Activated T-cell treated with anti-CD3 and anti-CD28 coated beads for 24 hours (primary cell): ENCODE data around the gene RAMP2.
"Not testable (repeated sequence)": the region's sequence is repeated elsewhere in the genome, so short reads cannot be mapped to it uniquely, and the experiment has no call there.

ENCODE experiments used
- DNase-seq: peaks from one replicate; pipeline ENCODE4 v3.0.0-alpha.2; 2020; ENCODE audit warnings: low read depth

The RAMP2 gene, protein sequence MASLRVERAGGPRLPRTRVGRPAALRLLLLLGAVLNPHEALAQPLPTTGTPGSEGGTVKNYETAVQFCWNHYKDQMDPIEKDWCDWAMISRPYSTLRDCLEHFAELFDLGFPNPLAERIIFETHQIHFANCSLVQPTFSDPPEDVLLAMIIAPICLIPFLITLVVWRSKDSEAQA

DNA sequence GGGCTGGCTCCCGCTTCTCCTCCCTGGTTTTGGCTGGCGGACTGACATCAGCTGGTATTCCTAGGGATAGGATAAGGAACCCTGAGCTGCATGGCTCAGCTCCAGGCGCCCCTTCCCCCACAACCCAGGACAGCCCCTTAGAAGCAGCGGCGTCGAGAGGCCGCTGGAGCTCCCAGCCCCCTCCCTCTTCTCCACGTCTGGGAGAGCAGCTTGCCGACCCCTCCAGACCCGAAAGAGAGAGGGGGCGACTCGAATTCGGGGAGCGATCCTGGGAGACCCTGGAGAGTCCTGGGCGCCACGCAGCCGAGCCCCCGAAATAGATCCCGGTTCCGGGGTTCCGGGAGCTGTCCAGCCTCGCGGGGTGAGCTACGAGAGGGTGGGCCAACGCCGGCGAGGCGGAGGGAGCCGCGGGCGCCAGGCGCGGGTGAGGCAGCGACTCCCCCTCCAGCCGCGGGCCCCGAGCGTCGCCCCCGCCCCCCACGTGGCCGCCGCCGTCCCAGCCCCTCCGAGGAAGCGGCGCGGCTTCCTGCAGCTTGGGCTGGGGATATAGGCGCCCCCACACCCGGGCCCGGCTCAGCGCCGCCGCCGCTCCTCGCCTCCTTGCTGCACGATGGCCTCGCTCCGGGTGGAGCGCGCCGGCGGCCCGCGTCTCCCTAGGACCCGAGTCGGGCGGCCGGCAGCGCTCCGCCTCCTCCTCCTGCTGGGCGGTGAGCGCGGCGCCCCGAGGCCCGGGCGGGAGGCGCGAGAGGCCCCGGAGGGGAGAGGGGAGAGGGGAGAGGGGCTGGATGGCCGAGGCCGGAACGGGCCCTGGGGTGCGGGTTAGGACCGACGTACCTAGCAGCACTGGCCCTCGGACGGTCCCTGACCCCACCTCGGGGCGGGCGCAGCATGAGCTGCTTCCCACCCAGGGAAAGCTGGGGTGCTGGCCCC lies at the start of gene RAMP2:
Gene RAMP2 (plus strand): TSS at position 576 of the 930 bp plus-strand sequence. CDS start 35 bp downstream, at position 611.
- DNase-seq: no peak

DNA sequence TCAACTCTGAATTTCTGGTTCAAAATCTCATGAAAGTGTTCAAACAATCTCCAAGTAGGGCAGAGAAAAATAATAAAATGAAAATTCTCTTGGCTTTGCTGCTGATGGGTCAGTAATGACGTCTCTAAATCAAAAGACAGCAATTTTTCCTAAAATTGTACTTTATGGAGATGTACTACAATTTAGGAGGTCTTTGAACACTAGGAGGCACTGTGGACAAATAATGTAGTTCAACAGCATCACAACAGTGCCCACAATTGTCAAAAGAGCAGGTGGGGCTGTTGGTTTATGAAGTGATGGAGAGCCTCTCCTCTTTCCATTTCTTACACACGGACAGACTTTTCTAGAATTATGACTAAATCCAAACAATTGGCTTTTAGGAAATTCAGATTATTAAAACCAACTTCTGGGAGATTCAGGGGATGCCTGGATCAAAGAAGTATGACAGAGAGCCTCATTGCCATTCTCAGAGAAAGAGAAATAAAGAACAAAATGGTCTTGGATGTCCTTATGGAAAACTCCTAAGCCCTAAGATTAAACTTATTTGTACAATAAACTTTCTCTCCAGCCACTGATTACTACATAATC lies 39.9 kb upstream of the RAMP2 start:
- peak; percentile 22 for DNase-seq

DNA sequence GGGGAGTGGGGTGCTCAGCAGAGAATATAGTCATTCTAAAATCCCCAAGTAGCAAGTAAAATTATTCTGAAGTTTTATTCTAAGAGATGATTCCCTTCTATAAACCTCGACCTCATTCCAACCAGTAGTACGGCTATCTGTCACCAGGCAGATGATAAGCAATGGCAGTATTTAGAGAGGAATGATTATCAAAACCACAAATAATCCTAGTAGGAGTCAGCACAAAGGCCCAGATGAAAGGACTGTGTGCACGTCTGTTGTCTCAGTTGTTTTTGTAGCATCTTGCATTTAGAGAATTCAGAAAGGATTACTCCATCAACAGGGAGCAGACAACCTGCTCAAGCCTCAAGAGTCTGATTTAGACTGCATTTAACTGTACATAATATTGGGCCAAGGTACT lies 37.4 kb upstream of the RAMP2 start:
- DNase-seq: no peak

DNA sequence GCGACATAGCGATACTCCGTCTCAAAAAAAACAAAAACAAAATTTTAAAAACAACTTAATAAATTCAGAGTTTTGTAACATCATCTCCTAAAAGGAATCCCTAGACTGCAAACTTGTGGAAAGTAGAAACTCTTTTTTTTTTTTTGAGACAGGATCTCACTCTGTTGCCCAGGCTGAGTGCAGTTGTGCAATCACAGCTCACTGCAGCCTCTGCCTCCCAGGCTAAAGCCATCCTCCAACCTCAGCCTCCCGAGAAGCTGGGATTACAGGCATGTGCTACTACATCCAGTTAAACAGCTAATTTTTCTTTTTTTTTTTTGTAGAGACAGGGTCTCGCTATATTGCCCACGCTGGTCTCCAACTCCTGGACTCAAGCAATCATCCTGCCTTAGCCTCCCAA lies 35.9 kb upstream of the RAMP2 start:
- DNase-seq: no peak

DNA sequence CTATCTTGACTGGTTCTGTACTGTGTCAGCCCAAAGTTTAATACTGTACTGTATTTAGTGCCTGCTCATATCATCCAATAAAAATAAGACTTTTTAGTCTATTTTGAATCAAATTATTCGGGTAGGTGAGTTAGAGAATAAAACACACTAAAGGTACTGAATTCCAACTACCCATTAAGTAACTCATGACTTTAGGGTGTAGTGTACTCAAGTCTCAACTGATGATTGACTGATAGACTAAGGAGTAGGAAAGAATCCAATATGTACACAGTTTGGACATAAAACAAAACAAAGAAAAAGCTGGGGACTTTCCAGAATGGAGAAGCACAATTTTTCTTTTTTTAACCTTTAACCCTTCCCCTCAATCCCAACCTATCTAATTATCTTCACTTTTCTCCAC lies 20.3 kb upstream of the RAMP2 start:
- no peak for DNase-seq

DNA sequence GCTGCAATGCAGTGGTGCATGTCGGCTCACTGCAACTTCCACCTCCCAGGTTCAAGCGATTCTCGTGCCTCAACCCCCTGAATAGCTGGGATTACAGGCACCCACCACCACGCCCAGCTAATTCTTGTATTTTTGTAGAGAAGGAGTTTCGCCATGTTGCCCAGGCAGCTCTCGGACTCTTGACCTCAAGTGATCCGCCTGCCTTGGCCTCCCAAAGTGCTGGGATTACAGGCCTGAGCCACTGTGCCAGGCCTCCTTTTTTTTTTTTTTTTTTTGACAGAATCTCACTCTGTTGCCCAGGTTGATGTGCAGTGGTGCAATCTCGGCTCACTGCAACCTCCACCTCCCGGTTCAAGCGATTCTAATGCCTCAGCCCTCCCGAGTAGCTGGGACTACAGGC lies 18.1 kb upstream of the RAMP2 start:
- not testable (repeated sequence) for DNase-seq

DNA sequence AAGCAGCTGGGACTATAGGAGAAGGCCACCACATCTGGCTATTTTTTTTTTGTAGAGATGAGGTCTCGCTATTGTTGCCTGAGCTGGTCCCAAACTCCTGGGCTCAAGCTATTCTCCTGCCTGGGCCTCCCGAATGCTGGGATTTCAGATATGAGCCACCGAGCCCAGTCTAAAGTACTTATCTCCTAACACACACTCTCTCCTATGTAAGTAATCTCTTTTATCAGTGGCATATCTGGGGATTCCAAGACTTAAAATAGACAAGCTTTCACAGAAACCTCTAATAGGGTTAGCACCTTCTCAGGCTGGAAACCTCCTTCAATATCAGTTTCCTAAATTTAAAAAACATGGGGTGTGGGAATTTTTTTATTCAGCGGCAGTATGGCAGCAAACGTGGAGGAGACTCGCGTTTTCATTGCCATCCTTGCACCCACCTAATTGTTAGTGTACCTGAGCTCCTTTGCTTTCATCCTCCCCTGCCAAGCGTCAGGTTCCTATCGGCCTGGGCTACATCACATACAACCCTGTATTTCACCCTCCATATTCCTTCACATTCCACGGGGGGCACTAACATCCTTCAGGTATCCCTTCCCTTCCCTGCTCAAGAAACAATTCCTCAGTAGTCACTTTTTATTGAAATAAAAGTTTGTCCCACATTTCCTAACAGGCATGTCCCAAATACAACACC lies 17.3 kb upstream of the RAMP2 start:
- no peak for DNase-seq

DNA sequence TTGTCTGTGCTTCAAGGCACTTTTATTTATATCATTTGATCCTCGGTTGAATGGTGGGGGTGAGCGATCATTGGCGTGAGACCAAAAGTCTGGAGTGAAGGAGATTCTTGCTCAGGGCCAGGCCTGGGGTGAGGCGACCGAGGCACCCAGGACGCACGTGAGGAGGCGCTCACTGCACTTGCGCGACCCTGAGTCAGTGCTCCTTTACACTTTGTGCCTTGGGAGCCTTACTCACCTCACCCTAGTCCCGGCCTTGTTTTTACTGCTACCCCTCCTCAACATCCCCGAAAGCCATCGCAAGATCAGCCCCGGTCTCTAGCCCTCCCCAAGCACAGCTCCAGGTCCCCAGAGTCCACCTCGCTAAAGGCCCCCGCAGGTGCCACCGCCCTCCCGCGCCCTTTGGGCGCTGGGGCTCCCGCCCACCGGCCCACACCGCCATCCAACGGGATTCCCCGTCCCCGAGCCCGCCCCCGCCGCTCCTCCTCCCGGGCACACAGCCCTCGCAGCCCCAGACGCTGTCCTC lies 16.7 kb upstream of the RAMP2 start:
- DNase-seq: peak; percentile 59

DNA sequence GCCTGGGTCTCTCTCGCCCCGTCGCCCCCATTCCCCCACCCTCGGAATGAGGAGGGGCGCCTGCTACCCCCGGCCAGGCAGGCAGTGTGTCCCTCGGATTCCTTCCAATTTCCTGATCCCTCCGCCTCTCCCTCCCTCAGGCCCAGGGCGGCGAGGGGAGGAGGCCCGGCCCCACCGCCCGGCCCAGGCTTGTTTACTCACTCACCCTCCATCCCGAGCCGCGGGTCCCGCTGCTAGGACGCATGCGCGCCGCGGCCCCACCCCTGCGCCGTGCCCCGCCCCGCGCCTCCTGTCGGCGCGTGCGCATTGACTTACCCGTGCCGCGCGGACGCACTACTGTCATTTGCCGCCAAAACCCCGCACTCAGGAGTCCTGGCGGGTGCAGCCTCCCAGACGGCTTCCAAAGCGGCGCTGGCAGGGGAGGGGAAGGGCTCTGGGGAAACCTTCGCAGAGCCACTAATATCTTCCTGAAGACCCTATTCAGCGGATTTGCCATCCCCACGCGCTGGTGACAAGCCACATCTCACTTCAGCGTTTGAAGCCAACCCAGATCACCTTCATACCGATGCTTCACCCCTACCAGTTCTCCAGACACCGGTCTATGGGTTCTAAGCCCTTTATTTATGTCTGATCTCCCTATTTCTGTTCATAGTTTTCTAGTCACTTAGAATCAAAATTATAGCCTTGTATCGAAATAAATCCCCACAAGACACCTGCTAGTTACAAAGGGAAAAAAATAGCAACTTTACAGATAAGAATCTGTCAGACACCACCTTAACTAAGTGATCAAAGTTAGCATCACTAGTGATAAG lies 16.0 kb upstream of the RAMP2 start, which contains the start of gene EZH1:
Gene EZH1 (minus strand): TSS at position 235 of the 812 bp plus-strand sequence. CDS start 16,099 bp downstream, outside the sequence.
- peak; percentile 92 for DNase-seq

DNA sequence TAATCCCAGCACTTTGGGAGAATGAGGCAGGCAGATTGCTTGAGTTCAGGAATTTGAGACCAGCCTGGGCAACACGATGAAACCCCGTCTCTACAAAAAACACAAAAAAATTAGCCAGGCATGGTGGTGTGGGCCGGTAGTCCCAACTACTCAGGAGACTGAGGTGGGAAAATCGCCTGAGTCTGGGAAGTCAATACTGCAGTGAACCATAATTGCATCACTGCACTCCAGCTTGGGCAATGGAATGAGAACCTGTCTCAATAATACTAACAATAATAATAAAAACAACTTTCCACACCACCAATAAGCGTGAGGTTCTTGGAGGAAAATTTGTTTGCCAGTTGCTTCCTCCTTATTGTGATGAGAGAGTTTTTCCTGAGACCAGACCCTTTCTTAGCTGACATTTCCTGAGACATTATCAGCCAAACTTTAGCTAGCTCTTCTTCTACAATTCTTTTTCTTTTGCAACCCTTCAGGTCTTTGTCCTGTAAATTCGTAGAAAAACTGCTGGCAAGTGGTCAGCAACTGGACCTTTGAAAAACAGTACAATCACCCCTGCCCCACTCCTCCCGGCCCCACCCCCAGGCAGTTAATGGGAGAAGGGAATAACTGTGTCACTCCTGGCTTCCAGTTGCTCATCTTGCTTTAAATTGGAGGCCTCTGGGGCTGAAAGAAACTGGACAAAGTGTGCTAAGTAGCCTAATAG lies 12.7 kb upstream of the RAMP2 start:
- no peak for DNase-seq

DNA sequence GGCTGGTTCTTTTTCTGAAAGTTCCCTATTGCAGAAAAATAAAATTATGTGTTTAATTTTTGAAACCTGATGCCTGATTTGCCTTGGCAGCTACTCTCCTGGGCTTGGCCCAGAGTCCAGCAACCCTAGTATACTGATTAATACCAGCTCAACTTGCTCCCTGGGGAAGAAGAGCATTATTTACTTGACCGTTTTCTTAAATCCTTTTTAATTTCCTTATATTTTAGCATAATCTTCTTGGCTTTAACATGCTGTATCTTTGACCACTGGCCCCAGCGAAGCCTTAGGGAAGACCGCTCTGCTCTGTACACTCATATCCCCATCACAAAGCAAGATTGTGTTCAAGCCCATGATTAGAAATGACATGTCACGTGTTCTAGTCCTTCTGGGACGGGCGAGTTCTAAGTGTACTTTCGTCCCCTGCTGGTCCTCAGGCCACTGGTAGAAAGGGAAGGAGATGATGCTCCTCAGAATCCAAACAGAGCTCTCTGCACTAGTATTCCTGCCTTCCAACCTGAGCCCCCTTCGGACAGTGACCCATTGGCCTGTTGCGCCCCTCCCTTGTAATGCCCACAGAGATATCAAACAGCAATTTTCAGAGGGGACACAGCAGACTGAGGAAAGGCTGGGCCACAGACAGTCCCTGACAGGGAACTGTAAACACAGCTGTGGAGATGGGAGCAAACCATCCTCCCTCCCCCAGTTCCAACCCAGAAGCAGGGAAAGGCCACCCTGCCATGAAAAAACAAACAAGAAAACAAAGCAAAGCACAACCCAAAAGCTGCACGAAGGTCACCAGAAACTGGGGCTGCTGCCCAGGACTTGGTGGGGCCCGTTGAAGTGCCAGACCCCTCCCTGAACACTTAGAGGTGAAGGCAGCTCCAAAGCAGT lies 11.9 kb upstream of the RAMP2 start:
- DNase-seq: no peak

DNA sequence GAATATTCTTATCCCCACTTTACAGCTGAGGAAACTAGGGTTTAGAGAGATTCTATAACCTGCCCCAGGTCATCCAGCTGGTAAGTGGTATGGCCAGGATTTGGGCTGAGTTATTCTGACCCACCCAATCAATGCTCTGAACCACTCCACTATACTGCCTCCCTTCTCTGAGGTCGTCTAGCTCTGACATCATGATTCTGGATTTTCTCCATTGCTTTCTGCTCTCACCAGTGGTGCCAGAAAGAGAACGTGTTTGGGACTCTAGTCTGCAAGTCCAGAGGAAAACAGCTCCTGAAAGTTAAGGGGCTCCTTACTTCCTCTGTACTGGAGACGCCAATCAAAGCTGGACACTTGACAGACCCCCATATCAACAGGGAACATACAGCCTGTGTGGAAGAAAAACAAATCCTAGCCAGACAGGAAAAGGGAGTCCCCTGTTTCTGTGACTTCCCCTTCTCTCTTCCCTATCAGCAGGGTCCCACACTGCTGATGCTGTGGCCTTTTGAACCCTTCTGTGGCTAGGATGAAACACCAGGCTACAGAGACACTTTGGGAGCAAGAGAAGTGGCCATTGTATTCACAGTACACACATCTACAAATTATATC lies 10.2 kb upstream of the RAMP2 start:
- DNase-seq: no peak

DNA sequence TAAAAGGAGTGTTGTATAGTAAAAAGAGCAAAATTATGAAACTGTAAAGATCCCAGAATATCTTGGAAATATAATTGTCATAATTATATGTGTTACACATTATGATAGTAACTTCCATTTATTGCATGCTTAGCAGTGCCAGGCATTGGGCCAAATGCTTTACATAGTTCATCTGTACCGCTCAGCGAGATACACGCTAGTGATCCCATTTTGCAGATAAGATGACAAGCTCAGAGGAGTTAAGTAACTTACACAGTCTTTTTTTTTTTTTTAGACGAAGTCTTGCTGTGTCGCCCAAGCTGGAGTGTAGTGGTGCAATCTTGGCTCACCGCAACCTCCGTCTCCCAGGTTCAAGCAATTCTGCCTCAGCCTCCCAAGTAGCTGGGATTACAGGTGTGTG lies 9.4 kb upstream of the RAMP2 start:
- DNase-seq: no peak

DNA sequence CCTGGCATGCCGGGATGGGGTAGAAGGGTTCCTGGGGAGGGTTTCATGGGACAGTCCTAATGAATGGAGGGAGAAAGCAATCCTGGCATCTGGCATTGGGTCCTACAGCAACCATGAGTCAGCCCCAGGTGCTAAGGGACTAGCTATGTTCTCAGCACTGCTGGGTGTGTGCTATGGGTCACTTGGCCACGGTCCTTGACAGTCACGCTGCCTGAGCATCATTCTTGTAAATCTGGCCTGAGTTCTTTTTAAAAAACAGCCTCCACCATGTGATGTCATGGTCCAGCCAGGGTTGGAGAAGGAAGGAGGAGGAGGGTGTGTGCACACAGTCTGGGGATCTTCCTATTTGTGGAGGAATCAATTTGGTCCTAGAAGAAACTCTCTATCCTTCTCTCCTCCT lies 6.2 kb upstream of the RAMP2 start:
- DNase-seq: no peak

DNA sequence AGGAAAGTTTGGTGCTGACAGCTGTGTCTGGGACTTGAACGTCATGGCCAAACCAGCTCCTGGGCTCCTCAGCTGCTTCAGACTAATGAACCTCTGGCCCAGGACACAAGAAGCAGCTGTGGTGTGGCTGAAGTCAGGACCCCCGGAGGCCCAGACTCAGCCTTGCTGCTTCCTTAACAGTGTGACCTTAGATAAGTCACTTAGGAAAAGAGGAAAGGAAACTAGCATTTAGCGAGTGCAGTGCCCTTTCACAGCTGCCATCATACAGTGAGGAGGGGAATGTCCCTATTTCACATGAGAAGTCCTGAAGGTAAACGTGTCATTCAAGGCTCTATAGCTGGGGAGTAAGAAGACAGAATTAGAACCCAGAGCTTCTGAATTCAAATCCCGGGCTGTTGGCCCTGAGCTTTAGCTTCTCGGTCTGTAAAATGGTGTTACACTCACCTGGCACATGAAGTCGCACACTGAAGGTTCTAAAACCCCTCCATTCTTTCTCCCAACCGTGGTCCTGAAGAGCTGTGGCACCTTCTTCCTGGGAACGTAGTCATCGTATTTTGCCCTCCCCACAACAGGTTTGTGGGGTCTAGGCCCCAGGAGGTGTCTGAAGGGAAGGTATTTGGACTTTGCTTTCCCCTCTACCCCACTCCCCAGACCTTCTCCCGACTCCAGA lies 910 bp upstream of the RAMP2 start:
- DNase-seq: no peak

DNA sequence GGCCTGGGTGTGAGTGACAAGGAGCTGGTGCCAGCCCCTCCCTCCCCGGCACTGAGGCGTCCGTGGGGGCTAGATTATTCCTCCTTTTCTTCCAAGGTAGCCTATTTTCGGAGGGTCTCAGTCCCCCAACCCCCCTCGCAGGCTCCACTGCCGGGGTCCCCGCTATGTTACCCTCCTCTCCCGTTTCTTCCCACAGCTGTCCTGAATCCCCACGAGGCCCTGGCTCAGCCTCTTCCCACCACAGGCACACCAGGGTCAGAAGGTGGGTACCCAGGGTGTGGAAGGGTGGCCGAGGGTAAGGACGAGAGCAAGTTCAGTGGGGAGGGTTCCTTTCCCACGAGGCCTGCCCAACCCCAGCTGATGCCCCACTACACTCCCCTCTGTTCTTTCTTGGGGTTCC lies 611 bp downstream of the RAMP2 start:
- DNase-seq: no peak

DNA sequence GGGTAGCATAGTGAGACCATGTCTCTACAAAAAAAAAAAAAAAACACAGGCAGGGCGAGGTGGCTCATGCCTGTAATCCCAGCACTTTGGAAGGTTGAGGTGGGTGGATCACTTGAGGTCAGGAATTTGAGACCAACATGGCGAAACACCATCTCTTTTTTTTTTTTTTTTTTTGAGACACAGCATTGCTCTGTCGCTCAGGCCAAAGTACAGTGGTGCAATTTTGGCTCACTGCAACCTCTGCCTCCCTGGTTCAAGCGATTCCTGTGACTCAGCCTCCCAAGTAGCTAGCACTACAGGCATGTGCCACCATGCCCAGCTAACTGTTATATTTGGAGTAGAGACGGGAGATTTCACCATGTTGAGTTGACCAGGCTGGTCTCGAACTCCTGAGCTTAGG lies 5.1 kb downstream of the RAMP2 start:
- no peak for DNase-seq

DNA sequence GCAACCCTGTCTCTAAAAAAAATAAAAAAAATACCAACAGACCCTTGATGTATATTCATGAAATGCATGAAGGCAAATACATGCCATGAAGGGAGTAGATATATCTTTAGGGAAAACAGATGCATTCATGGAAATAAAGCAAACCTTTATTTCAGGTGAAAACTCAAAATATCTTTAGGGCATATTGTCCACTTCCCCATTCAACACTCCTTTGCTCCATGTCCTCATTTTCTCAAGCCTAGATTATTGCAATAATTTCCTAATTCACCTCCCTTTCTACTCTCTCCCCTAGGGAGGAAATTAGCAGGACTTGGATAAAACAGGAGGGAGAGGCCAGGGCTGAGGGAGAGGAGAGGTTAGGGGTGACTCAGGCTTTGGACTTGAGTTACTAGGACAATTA lies 6.5 kb downstream of the RAMP2 start:
- DNase-seq: no peak

DNA sequence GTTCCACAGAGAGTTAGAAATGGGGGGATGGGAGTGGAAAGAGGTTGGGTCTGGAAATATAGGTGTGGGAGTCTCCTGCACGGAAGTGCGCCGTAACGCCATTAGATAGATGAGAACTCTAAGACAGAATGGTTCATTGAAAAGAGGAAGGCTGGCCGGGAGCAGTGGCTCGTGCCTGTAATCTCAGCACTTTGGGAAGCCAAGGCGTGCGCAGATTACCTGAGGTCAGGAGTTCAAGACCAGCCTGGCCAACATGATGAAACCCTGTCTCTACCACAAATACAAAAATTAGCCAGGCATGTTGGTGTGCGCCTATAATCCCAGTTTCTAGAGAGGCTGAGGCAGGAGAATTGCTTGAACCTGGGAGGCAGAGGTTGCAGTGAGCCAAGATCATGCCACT lies 7.0 kb downstream of the RAMP2 start:
- DNase-seq: not testable (repeated sequence)
